Endothelial cell of umbilical vein (primary cell): Measurements from ENCODE around the gene NOX5. TPM values are rescaled to one million over a fixed set of nuclear protein-coding genes. Genes with fewer than 3 reads are reported as not detected.

Source experiments
- BruUV-seq: library from RNA; stranded (reverse); fragments of 400-500 nt; replicated peaks from 2 replicates; lab custom pipeline; 2021; lab: Mats Ljungman, UMichigan
- CTCF ChIA-PET: fragments of 300-600, 350-600 bp; sonication (Branson Sonifier 250); formaldehyde crosslinking; loops from one replicate; lab custom pipeline; 2021; ENCODE audit warnings: antibody characterized with exemption, inconsistent platforms; lab: Charles Lee
- POLR2A ChIA-PET: fragments of 300-600, 350-600 bp; sonication (Branson Sonifier 250); formaldehyde crosslinking; loops from one replicate; lab custom pipeline; 2021; ENCODE audit warnings: antibody characterized with exemption, inconsistent platforms; lab: Charles Lee
- DNase-seq: peaks from one replicate; pipeline ENCODE4 v3.0.0-alpha.2; 2011; ENCODE audit warnings: low read depth, low spot score
- FAIRE-seq: peaks from 2 replicates; lab custom pipeline; 2011; peaks lifted over from hg19 to GRCh38; lab: Jason Lieb, UNC
- H2AFZ ChIP-seq: 2 replicates; pipeline ENCODE4 v1.6.0; 2012; ENCODE audit warnings: low read depth, low read length, control low read depth, inconsistent platforms
- H3K27ac ChIP-seq: 2 replicates; pipeline ENCODE4 v1.5.1; 2011; ENCODE audit warnings: low read depth, mild to moderate bottlenecking, control low read depth, low read length, moderate library complexity; ENCODE audit not compliant: insufficient read depth
- H3K27me3 ChIP-seq, 2 experiments: 2 replicates each; pipeline versions ENCODE4 v1.6.0 to v1.6.1; 2011; ENCODE audit warnings: low read length in 2 of 2, mixed read lengths in 1 of 2; ENCODE audit not compliant: control insufficient read depth in 2 of 2, insufficient read depth in 2 of 2
- H3K36me3 ChIP-seq, 2 experiments: 2 replicates in 1 of 2; 3 replicates in 1 of 2; pipeline ENCODE4 v1.5.1; 2011; ENCODE audit warnings: low read length in 2 of 2, mild to moderate bottlenecking in 1 of 2, moderate library complexity in 1 of 2; ENCODE audit not compliant: control insufficient read depth in 2 of 2, insufficient read depth in 2 of 2; ENCODE audit errors: extremely low read depth in 1 of 2
- H3K4me1 ChIP-seq: 3 replicates; pipeline ENCODE4 v1.5.1; 2011; ENCODE audit warnings: mild to moderate bottlenecking, low read length; ENCODE audit not compliant: control insufficient read depth, insufficient read depth; ENCODE audit errors: extremely low read depth
- H3K4me2 ChIP-seq: 2 replicates; pipeline ENCODE4 v1.6.1; 2011; ENCODE audit warnings: low read length, control low read depth, mixed read lengths; ENCODE audit not compliant: insufficient read depth
- H3K4me3 ChIP-seq, 3 experiments: fragments of 200-600 bp in 1 of 3; sonication (generic), shearing (Covaris generic) in 1 of 3; replicated peaks in 1 of 3; 2 replicates each; pipeline ENCODE4 v1.5.1; 2011 to 2016; ENCODE audit warnings: control low read depth in 3 of 3, low read length in 3 of 3, mild to moderate bottlenecking in 2 of 3, inconsistent platforms in 1 of 3, low read depth in 1 of 3, moderate library complexity in 1 of 3; ENCODE audit not compliant: insufficient read depth in 1 of 3
- H3K79me2 ChIP-seq: 2 replicates; pipeline ENCODE4 v1.6.0; 2012; ENCODE audit warnings: low read length, inconsistent platforms; ENCODE audit not compliant: control insufficient read depth, insufficient read depth
- H3K9ac ChIP-seq: replicated peaks from 2 replicates; pipeline ENCODE3; 2011; ENCODE audit warnings: low read length, control low read depth; ENCODE audit not compliant: insufficient read depth; ENCODE audit errors: extremely low read depth
- H3K9me1 ChIP-seq: replicated peaks from 3 replicates; pipeline ENCODE4 v1.6.0; 2011; ENCODE audit warnings: mild to moderate bottlenecking, low read length; ENCODE audit not compliant: control insufficient read depth, insufficient read depth; ENCODE audit errors: extremely low read depth
- H3K9me3 ChIP-seq: replicated peaks from 2 replicates; pipeline ENCODE4 v1.5.1; 2012; ENCODE audit warnings: low read length, inconsistent platforms; ENCODE audit not compliant: control insufficient read depth, insufficient read depth
- H4K20me1 ChIP-seq: replicated peaks from 2 replicates; pipeline ENCODE3; 2011; ENCODE audit warnings: mild to moderate bottlenecking, low read length; ENCODE audit not compliant: control insufficient read depth, insufficient read depth; ENCODE audit errors: extremely low read depth
- EZH2 ChIP-seq: IDR thresholded peaks from 2 replicates; pipeline ENCODE4 v1.6.1; 2012; ENCODE audit warnings: borderline replicate concordance, low read depth, mild to moderate bottlenecking, moderate library complexity, low read length, inconsistent platforms; ENCODE audit not compliant: severe bottlenecking
- FOS ChIP-seq: IDR thresholded peaks from 2 replicates; pipeline ENCODE4 v1.6.1; 2011; ENCODE audit warnings: mild to moderate bottlenecking, low read length, moderate library complexity, borderline replicate concordance; ENCODE audit not compliant: insufficient read depth
- GATA2 ChIP-seq: IDR thresholded peaks from 2 replicates; pipeline ENCODE4 v1.7.0; 2011; ENCODE audit warnings: low read depth, mild to moderate bottlenecking, moderate library complexity, mixed read lengths, low read length; ENCODE audit not compliant: insufficient read length, insufficient read depth
- JUN ChIP-seq: IDR thresholded peaks from 2 replicates; pipeline ENCODE4 v1.6.1; 2011; ENCODE audit warnings: borderline replicate concordance, low read depth; ENCODE audit not compliant: insufficient read length, insufficient read depth
- MYC ChIP-seq: IDR thresholded peaks from one replicate; pipeline ENCODE4 v1.6.1; 2011; ENCODE audit warnings: mild to moderate bottlenecking, low read depth, low read length
- POLR2A ChIP-seq: IDR thresholded peaks from 2 replicates; pipeline ENCODE4 v1.6.1; 2012; ENCODE audit warnings: low read depth, mild to moderate bottlenecking, control low read depth, low read length
- POLR2AphosphoS5 ChIP-seq: IDR thresholded peaks from 2 replicates; pipeline ENCODE4 v1.6.1; 2012; ENCODE audit warnings: low read depth, mild to moderate bottlenecking, control low read depth, low read length, moderate library complexity; ENCODE audit not compliant: insufficient read depth
- dilution Hi-C: fragments of 300-500 bp; cut with MboI; formaldehyde crosslinking; loops from one replicate; pipeline ENCODE4 v1.15.0; 2019; ENCODE audit warnings: low sequenced_read_pairs; ENCODE audit not compliant: extremely low pct_ligation_motif_present
- intact Hi-C: fragments of 100-400 bp; cut with micrococcal nuclease; formaldehyde crosslinking; loops from one replicate; pipeline ENCODE4 v1.10.0; 2022
- polyA plus RNA-seq, 4 experiments: library from polyadenylated mRNA; depleted of rRNA in 3 of 4; stranded (reverse) in 3 of 4; unstranded in 1 of 4; fragments of >200 nt; gene quantifications; 2 replicates each; pipeline versions ENCODE4 v1.2.1 to v1.2.3, GENCODE V29; 2011 to 2012; ENCODE audit warnings: missing spikeins in 1 of 4
- total RNA-seq: library from RNA; stranded (reverse); gene quantifications from 2 replicates; pipeline ENCODE4 v1.2.3, GENCODE V29; 2021
- TF ChIP-seq, protein P1 (sequence below), 2 donors: IDR thresholded peaks; 1 replicate in 1 of 2; 2 replicates in 1 of 2; pipeline ENCODE4 v1.5.1; 2011; ENCODE audit warnings: low read length in 2 of 2, mild to moderate bottlenecking in 2 of 2, moderate library complexity in 2 of 2, control low read depth in 1 of 2, inconsistent platforms in 1 of 2, low read depth in 1 of 2; ENCODE audit not compliant: insufficient read depth in 1 of 2; ENCODE audit errors: extremely low read depth in 1 of 2
- TF ChIP-seq, protein P2 (sequence below): IDR thresholded peaks from 2 replicates; pipeline ENCODE4 v1.6.1; 2011; ENCODE audit not compliant: insufficient read depth, insufficient read length

The NOX5 gene
- total and polyA plus RNA-seq, 2 donors (not counting 3 experiments of a cell fraction or from before 2014, with no cell fraction given), result 0.08 TPM; not detected in 1

DNA sequence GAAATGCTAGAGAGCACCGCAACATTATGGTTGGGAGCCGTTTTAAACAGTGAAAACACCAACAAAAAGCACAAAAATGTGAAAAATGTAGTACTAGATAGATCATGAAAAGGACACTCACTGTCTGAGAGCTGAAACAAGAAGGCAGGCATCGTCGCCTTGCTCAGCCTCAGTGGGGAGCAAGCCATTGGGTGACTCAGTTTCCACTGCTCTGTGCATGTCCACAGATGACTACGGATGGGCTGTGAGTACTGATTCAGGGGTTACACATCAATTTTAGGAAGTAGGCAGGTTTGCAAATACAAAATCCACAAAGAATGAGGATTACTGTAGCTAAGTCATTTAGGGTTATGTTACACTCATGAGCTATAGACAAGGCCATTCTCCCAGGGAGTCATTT lies 10.8 kb downstream of the NOX5 start:
- no peaks in the 10 kb centered on the region for H3K9me1 ChIP-seq
- no peak overlapping the region for H3K9ac ChIP-seq
- H2AFZ ChIP-seq, result no peak overlapping the region
- DNase-seq, result no peak
- no peak overlapping the region for H3K4me3 ChIP-seq
- no peaks in the 10 kb centered on the region for H3K36me3 ChIP-seq
- intact Hi-C loops, result no loop called here
- dilution Hi-C loops, result no loop called here
- H3K79me2 ChIP-seq, result no peaks in the 10 kb centered on the region
- H3K9me3 ChIP-seq, result no peaks in the 10 kb centered on the region
- POLR2A ChIA-PET, result no interaction called here
- CTCF ChIA-PET, result interaction anchor here (2.1 kb wide), 1 partner anchor 12 kb away, joined by 6 read pairs; no protein-coding TSS in a partner anchor
- no peaks in the 10 kb centered on the region for H3K4me1 ChIP-seq
- H3K27ac ChIP-seq, result no peak overlapping the region
- H3K4me2 ChIP-seq, result no peak overlapping the region
- FAIRE-seq, result no peak
- no peaks in the 10 kb centered on the region for H4K20me1 ChIP-seq
- no TSS peak for BruUV-seq
- TF ChIP-seq EZH2, result no peak
- TF ChIP-seq FOS, result no peak
- TF ChIP-seq GATA2, result no peak
- TF ChIP-seq POLR2A, result no peak
- TF ChIP-seq JUN, result no peak
- TF ChIP-seq, protein P1, sequence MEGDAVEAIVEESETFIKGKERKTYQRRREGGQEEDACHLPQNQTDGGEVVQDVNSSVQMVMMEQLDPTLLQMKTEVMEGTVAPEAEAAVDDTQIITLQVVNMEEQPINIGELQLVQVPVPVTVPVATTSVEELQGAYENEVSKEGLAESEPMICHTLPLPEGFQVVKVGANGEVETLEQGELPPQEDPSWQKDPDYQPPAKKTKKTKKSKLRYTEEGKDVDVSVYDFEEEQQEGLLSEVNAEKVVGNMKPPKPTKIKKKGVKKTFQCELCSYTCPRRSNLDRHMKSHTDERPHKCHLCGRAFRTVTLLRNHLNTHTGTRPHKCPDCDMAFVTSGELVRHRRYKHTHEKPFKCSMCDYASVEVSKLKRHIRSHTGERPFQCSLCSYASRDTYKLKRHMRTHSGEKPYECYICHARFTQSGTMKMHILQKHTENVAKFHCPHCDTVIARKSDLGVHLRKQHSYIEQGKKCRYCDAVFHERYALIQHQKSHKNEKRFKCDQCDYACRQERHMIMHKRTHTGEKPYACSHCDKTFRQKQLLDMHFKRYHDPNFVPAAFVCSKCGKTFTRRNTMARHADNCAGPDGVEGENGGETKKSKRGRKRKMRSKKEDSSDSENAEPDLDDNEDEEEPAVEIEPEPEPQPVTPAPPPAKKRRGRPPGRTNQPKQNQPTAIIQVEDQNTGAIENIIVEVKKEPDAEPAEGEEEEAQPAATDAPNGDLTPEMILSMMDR (IDR thresholded peaks at IDR 0.05; ENCODE audit: extremely low read depth in 1 of 2, insufficient read depth in 1 of 2, low read depth in 1 of 2, low read length in 2 of 2), result no peak
- TF ChIP-seq POLR2AphosphoS5, result no peak
- no peak for TF ChIP-seq MYC
- TF ChIP-seq, protein P2, sequence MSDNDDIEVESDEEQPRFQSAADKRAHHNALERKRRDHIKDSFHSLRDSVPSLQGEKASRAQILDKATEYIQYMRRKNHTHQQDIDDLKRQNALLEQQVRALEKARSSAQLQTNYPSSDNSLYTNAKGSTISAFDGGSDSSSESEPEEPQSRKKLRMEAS, result no peak
- peaks cover 17 to 23% of the 10 kb centered on the region in 2 experiments for H3K27me3 ChIP-seq
